C4-2B (cell line): Measurements from ENCODE around the gene CRPPA.

ENCODE experiments used
- ZFX ChIP-seq: fragments of 450-650 bp; IDR thresholded peaks from 2 replicates; pipeline ENCODE4 v1.6.1; 2017
- TF ChIP-seq, protein P1 (sequence below): fragments of 450-650 bp; conservative IDR thresholded peaks from 2 replicates; pipeline ENCODE4 v1.5.1; 2017; ENCODE audit warnings: mild to moderate bottlenecking

DNA sequence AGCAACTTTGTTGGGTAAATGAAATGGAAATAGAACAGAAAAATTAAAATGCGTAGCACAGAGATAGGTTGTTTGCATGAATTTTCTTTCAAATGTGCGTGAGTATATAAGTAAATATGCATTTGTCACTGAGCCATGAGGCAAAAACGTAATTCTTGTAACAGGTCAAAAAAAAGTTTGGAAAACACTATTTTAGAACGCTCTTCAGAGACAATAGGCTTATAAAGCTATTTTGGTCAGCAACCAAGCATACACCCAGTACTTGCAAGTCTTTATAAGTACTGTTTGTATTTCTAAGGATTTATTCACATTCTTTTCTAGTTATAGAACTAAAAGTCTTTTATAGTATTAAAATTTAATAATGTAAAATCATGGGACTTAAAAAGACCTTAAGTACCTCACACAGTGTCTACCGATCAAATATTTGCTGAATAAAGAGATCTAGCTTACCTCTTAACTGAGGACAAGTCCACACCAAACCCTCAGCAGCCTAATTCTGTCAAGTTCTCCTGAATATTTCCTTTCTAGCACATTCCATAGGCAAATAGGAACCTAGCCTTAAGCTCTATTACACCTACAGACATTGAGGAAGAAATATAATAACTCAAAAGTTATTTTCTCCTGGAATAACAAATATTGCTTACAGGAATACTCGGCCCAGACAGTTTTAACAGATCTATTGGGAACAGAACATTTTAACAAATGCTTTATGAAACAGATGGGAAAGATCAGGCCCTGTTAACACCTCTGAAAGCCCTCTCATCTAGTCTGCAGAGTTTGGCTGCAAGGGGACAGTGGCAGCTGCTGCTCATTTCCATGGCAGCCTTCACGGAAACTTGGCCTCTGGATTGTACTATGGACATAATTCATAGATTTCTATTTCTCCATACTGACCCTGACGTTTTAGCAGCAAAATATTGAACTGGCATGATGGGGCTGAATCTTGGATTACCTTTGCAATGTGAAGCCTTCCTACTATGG is 8.8 kb downstream of the CRPPA start:
- TF ChIP-seq, protein P1, sequence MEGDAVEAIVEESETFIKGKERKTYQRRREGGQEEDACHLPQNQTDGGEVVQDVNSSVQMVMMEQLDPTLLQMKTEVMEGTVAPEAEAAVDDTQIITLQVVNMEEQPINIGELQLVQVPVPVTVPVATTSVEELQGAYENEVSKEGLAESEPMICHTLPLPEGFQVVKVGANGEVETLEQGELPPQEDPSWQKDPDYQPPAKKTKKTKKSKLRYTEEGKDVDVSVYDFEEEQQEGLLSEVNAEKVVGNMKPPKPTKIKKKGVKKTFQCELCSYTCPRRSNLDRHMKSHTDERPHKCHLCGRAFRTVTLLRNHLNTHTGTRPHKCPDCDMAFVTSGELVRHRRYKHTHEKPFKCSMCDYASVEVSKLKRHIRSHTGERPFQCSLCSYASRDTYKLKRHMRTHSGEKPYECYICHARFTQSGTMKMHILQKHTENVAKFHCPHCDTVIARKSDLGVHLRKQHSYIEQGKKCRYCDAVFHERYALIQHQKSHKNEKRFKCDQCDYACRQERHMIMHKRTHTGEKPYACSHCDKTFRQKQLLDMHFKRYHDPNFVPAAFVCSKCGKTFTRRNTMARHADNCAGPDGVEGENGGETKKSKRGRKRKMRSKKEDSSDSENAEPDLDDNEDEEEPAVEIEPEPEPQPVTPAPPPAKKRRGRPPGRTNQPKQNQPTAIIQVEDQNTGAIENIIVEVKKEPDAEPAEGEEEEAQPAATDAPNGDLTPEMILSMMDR, result no peak
- no peak for TF ChIP-seq ZFX
